ENCODE measurements around the gene CACNA2D1. TPM values are rescaled to one million over a fixed set of nuclear protein-coding genes. Genes with fewer than 3 reads are reported as not detected.

CACNA2D1 gene
- total RNA-seq, 4 donors from 2014 or later, result 29.8 to 47.6 (median 36.6) TPM

DNA sequence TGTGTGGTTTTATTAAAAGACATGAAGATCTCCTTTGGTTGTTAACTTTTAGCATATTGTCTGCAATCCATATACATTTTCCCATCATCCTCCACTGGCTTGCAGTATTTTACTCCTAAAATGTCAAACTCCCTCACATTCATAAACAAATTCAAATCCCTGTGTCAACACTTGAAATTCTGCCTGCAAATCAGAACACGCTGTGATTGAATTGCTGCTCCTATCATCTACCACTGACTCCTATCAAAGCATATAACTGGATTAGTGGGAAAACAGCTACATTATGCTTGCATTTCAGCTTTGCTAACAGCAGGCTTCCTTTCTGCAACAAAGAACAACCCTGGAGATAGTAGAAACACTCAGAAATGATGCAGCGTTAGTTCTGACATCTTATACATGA lies 392.0 kb downstream of the CACNA2D1 start:
- H3K4me1 ChIP-seq, result peaks cover 2 to 32% (median 11%) of the 10 kb centered on the region in 3 donors
- TF ChIP-seq CTCF (IDR thresholded peaks at IDR 0.05) (no peak), EP300 (IDR thresholded peaks at IDR 0.05) (no peak), POLR2A (IDR thresholded peaks at IDR 0.05) (no peak), POLR2AphosphoS5 (IDR thresholded peaks at IDR 0.05) (no peak)
- H3K27me3 ChIP-seq, result no peaks in the 10 kb centered on the region
- H3K9me3 ChIP-seq, result no peaks in the 10 kb centered on the region
- no peaks in the 10 kb centered on the region for H3K36me3 ChIP-seq
- no peak overlapping the region for H3K27ac ChIP-seq
- 13 to 56% methylated on average over 1 to 2 of the region's 2 CpGs for WGBS, 2 donors (ENCODE audit: low coverage in 1 of 2)
- no peak overlapping the region for H3K4me3 ChIP-seq
- ATAC-seq, result no peak

GRCh38 chr7:82050792-82051191 lies 392.8 kb downstream of the CACNA2D1 start:
- 26 to 52% methylated on average over 4 of the region's 4 CpGs for WGBS, 2 donors (ENCODE audit: low coverage in 1 of 2)
- no peak for ATAC-seq
- H3K9me3 ChIP-seq, result no peaks in the 10 kb centered on the region
- TF ChIP-seq POLR2A (IDR thresholded peaks at IDR 0.05), result no peak
- TF ChIP-seq CTCF (IDR thresholded peaks at IDR 0.05), result no peak
- TF ChIP-seq POLR2AphosphoS5 (IDR thresholded peaks at IDR 0.05), result no peak
- no peak for TF ChIP-seq EP300 (IDR thresholded peaks at IDR 0.05)
- H3K27me3 ChIP-seq, result no peaks in the 10 kb centered on the region
- peak overlapping the region in 3 of 4 donors; percentile 19 to 49 (median 35) for H3K27ac ChIP-seq
- peaks cover 2 to 32% (median 11%) of the 10 kb centered on the region in 3 donors for H3K4me1 ChIP-seq
- H3K4me3 ChIP-seq, result no peak overlapping the region
- H3K36me3 ChIP-seq, result no peaks in the 10 kb centered on the region

- Histone ChIP-seq H3K4me1 (peaks cover 2 to 32% (median 11%) of the 10 kb centered on the region in 3 donors), H3K27ac (peak overlapping the region in 3 of 4 donors; percentile 19 to 49 (median 35)), H3K27me3 (no peaks in the 10 kb centered on the region), H3K36me3 (no peaks in the 10 kb centered on the region), H3K9me3 (no peaks in the 10 kb centered on the region), H3K4me3 (no peak overlapping the region)
- WGBS, 2 donors (ENCODE audit: low coverage in 1 of 2), result 65 to 79% methylated on average over 1 of the region's 1 CpG
- ATAC-seq, result peak; percentile 41
- TF ChIP-seq POLR2A (IDR thresholded peaks at IDR 0.05) (no peak), POLR2AphosphoS5 (IDR thresholded peaks at IDR 0.05) (no peak), EP300 (IDR thresholded peaks at IDR 0.05) (no peak), CTCF (IDR thresholded peaks at IDR 0.05) (no peak)
These were observed 393.6 kb downstream of the CACNA2D1 start for GRCh38 chr7:82049891-82050533.

GRCh38 chr7:82049442-82049841 lies 394.1 kb downstream of the CACNA2D1 start:
- Histone ChIP-seq H3K4me1 (peaks cover 2 to 36% (median 11%) of the 10 kb centered on the region in 3 donors), H3K27ac (peak overlapping the region in 3 of 4 donors; percentile 19 to 38 (median 35)), H3K4me3 (no peak overlapping the region), H3K9me3 (no peaks in the 10 kb centered on the region), H3K36me3 (no peaks in the 10 kb centered on the region), H3K27me3 (no peaks in the 10 kb centered on the region)
- ATAC-seq, result no peak
- WGBS, 2 donors (ENCODE audit: low coverage in 1 of 2), result 49 to 74% methylated on average over 5 of the region's 5 CpGs
- TF ChIP-seq CTCF (IDR thresholded peaks at IDR 0.05) (no peak), POLR2A (IDR thresholded peaks at IDR 0.05) (no peak), POLR2AphosphoS5 (IDR thresholded peaks at IDR 0.05) (no peak), EP300 (IDR thresholded peaks at IDR 0.05) (no peak)

- 2 to 10% methylated on average over 2 of the region's 2 CpGs for WGBS, 2 donors (ENCODE audit: low coverage in 1 of 2)
- H3K27me3 ChIP-seq, result no peaks in the 10 kb centered on the region
- no peak for ATAC-seq
- H3K9me3 ChIP-seq, result no peaks in the 10 kb centered on the region
- H3K27ac ChIP-seq, result no peak overlapping the region
- H3K4me3 ChIP-seq, result no peak overlapping the region
- TF ChIP-seq POLR2A (IDR thresholded peaks at IDR 0.05), result no peak
- peak; percentile 65 to 79 (median 72) for TF ChIP-seq CTCF (IDR thresholded peaks at IDR 0.05)
- H3K36me3 ChIP-seq, result no peaks in the 10 kb centered on the region
- H3K4me1 ChIP-seq, result peaks cover 0 to 15% (median 3%) of the 10 kb centered on the region in 3 donors
These were observed 399.0 kb downstream of the CACNA2D1 start for GRCh38 chr7:82044497-82045080.
